Measurements from ENCODE around the gene PATJ.

GRCh38 chr1:61818992-61819391 is 76.7 kb downstream of the PATJ start:
- TF ChIP-seq CTCF (IDR thresholded peaks at IDR 0.05; ENCODE audit: extremely low read depth in 1 of 2, insufficient read depth in 1 of 2, low read depth in 1 of 2, low read length in 2 of 2) (no peak), POLR2AphosphoS5 (IDR thresholded peaks at IDR 0.05; ENCODE audit: insufficient read depth, low read depth, low read length) (no peak), MAX (IDR thresholded peaks at IDR 0.05; ENCODE audit: insufficient read depth, insufficient read length) (no peak), FOS (IDR thresholded peaks at IDR 0.05; ENCODE audit: borderline replicate concordance, insufficient read depth, low read length) (no peak), EZH2 (IDR thresholded peaks at IDR 0.05; ENCODE audit: borderline replicate concordance, low read depth, low read length, severe bottlenecking) (no peak), MYC (IDR thresholded peaks at IDR 0.05; ENCODE audit: low read depth, low read length) (no peak), GATA2 (IDR thresholded peaks at IDR 0.05; ENCODE audit: insufficient read depth, insufficient read length, low read depth, low read length) (no peak), JUN (IDR thresholded peaks at IDR 0.05; ENCODE audit: borderline replicate concordance, insufficient read depth, insufficient read length, low read depth) (no peak), POLR2A (IDR thresholded peaks at IDR 0.05; ENCODE audit: low read depth, low read length) (no peak)

Measured in endothelial cell of umbilical vein (primary cell).